Measurements from ENCODE around the gene GJB2. TPM values are rescaled to one million over a fixed set of nuclear protein-coding genes. Genes with fewer than 3 reads are reported as not detected.

The GJB2 gene
- total and polyA plus RNA-seq, 2 experiments from 2014 or later = not detected

DNA sequence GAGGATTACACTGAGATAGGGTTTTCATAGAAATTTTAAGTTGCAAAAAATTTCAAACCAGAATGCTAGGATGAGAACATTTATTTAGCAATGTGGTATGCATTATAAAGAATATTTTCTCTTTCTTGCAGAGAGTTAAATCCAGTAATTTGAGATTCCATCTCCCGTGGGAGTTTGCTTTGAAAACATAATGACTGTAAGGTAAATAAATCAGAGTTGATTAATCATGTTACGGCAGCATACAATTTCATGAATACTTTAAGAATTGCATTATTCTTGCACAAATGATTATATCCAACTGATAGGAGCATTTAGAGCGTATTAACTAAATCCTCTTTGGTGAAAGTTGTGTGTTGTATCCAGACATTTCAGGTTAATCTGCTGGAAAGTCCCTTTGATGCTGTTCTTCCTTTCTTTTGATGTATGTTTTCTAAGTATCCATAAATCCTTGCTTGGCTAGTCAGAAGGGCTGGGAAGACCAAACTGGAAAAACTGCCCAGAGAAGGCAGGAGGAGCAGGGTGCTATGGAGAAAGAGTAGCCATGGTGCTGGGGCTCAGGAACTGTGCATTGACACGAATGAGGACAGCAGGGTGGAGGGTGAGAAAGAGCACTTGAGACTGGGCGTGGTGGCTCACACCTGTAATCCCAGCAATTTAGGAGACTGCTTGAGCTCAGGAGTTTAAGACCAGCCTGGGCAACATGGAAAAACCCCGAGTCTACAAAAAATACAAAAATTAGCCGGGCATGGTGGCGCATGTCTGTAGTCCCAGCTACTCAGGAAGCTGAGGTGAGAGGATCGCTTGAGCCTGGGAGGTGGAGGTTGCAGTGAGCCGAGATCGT, 27.1 kb downstream of the GJB2 start (continued):
- TF ChIP-seq, protein P1, sequence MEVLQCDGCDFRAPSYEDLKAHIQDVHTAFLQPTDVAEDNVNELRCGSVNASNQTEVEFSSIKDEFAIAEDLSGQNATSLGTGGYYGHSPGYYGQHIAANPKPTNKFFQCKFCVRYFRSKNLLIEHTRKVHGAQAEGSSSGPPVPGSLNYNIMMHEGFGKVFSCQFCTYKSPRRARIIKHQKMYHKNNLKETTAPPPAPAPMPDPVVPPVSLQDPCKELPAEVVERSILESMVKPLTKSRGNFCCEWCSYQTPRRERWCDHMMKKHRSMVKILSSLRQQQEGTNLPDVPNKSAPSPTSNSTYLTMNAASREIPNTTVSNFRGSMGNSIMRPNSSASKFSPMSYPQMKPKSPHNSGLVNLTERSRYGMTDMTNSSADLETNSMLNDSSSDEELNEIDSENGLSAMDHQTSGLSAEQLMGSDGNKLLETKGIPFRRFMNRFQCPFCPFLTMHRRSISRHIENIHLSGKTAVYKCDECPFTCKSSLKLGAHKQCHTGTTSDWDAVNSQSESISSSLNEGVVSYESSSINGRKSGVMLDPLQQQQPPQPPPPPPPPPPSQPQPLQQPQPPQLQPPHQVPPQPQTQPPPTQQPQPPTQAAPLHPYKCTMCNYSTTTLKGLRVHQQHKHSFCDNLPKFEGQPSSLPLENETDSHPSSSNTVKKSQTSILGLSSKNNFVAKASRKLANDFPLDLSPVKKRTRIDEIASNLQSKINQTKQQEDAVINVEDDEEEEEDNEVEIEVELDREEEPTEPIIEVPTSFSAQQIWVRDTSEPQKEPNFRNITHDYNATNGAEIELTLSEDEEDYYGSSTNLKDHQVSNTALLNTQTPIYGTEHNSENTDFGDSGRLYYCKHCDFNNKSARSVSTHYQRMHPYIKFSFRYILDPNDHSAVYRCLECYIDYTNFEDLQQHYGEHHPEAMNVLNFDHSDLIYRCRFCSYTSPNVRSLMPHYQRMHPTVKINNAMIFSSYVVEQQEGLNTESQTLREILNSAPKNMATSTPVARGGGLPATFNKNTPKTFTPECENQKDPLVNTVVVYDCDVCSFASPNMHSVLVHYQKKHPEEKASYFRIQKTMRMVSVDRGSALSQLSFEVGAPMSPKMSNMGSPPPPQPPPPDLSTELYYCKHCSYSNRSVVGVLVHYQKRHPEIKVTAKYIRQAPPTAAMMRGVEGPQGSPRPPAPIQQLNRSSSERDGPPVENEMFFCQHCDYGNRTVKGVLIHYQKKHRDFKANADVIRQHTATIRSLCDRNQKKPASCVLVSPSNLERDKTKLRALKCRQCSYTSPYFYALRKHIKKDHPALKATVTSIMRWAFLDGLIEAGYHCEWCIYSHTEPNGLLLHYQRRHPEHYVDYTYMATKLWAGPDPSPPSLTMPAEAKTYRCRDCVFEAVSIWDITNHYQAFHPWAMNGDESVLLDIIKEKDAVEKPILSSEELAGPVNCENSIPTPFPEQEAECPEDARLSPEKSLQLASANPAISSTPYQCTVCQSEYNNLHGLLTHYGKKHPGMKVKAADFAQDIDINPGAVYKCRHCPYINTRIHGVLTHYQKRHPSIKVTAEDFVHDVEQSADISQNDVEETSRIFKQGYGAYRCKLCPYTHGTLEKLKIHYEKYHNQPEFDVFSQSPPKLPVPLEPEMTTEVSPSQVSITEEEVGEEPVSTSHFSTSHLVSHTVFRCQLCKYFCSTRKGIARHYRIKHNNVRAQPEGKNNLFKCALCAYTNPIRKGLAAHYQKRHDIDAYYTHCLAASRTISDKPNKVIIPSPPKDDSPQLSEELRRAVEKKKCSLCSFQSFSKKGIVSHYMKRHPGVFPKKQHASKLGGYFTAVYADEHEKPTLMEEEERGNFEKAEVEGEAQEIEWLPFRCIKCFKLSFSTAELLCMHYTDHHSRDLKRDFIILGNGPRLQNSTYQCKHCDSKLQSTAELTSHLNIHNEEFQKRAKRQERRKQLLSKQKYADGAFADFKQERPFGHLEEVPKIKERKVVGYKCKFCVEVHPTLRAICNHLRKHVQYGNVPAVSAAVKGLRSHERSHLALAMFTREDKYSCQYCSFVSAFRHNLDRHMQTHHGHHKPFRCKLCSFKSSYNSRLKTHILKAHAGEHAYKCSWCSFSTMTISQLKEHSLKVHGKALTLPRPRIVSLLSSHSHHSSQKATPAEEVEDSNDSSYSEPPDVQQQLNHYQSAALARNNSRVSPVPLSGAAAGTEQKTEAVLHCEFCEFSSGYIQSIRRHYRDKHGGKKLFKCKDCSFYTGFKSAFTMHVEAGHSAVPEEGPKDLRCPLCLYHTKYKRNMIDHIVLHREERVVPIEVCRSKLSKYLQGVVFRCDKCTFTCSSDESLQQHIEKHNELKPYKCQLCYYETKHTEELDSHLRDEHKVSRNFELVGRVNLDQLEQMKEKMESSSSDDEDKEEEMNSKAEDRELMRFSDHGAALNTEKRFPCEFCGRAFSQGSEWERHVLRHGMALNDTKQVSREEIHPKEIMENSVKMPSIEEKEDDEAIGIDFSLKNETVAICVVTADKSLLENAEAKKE (CRISPR knock-in tag; IDR thresholded peaks at IDR 0.05) = no peak
- TF ChIP-seq EZH2phosphoT487 (IDR thresholded peaks at IDR 0.05; ENCODE audit: unreplicated experiment) (no peak), NANOG (IDR thresholded peaks at IDR 0.05; ENCODE audit: borderline replicate concordance) (no peak), POLR2AphosphoS5 (IDR thresholded peaks at IDR 0.05; ENCODE audit: low read depth) (no peak), ETS1 (IDR thresholded peaks at IDR 0.05) (no peak)

- DNase-seq (ENCODE audit: low spot score) (no peak), ATAC-seq (peak; percentile 14)
- H4K20me1 ChIP-seq (replicated peaks; ENCODE audit: insufficient read depth) = 0 out of 2 replicates have a peak, but pooled peaks cover 4% of the 10 kb centered on the region
- H3K4me1 ChIP-seq (ENCODE audit: insufficient read depth) = peaks cover 12% of the 10 kb centered on the region
- 0 out of 2 replicates have a peak, but pooled peaks cover 3% of the 10 kb centered on the region for H3F3A ChIP-seq (replicated peaks; ENCODE audit: low read depth)
- H3K4me3 Mint-ChIP-seq = peak overlapping the region; percentile 70
- no peak overlapping the region for H3K27ac ChIP-seq (ENCODE audit: low read depth)
- peak overlapping the region; percentile 64 for H3K4me3 ChIP-seq
- no peak overlapping the region for H3K27ac Mint-ChIP-seq
- H3K9me2 ChIP-seq (ENCODE audit: insufficient read depth) = no peaks in the 10 kb centered on the region
- peak overlapping the region; percentile 84 for H3K4me2 ChIP-seq
- peak overlapping the region; percentile 98 for H2AFZ ChIP-seq
- TF ChIP-seq EZH2 (IDR thresholded peaks at IDR 0.05; ENCODE audit: low read depth, unreplicated experiment) (peak; percentile 75), ZNF331 (CRISPR knock-in tag; IDR thresholded peaks at IDR 0.05; ENCODE audit: low read depth) (no peak), EZH2phosphoT487 (IDR thresholded peaks at IDR 0.05; ENCODE audit: unreplicated experiment) (peak; percentile 33)
- TF ChIP-seq, protein P2, sequence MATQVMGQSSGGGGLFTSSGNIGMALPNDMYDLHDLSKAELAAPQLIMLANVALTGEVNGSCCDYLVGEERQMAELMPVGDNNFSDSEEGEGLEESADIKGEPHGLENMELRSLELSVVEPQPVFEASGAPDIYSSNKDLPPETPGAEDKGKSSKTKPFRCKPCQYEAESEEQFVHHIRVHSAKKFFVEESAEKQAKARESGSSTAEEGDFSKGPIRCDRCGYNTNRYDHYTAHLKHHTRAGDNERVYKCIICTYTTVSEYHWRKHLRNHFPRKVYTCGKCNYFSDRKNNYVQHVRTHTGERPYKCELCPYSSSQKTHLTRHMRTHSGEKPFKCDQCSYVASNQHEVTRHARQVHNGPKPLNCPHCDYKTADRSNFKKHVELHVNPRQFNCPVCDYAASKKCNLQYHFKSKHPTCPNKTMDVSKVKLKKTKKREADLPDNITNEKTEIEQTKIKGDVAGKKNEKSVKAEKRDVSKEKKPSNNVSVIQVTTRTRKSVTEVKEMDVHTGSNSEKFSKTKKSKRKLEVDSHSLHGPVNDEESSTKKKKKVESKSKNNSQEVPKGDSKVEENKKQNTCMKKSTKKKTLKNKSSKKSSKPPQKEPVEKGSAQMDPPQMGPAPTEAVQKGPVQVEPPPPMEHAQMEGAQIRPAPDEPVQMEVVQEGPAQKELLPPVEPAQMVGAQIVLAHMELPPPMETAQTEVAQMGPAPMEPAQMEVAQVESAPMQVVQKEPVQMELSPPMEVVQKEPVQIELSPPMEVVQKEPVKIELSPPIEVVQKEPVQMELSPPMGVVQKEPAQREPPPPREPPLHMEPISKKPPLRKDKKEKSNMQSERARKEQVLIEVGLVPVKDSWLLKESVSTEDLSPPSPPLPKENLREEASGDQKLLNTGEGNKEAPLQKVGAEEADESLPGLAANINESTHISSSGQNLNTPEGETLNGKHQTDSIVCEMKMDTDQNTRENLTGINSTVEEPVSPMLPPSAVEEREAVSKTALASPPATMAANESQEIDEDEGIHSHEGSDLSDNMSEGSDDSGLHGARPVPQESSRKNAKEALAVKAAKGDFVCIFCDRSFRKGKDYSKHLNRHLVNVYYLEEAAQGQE (IDR thresholded peaks at IDR 0.05; ENCODE audit: unreplicated experiment) = no peak
- H3K4me1 Mint-ChIP-seq = peaks cover 4% of the 10 kb centered on the region
- H3K27me3 Mint-ChIP-seq (ENCODE audit: insufficient read depth, low read depth, poor library complexity) = peaks cover 44% of the 10 kb centered on the region
- no peaks in the 10 kb centered on the region; the same call in 2 of the 3 replicates for H3K36me3 Mint-ChIP-seq (ENCODE audit: low read depth)
- peaks cover 63% of the 10 kb centered on the region for H3K27me3 ChIP-seq (ENCODE audit: insufficient read depth)
- H3K79me2 ChIP-seq (replicated peaks; ENCODE audit: insufficient read depth) = no peaks in the 10 kb centered on the region
- no peaks in the 10 kb centered on the region; the same call in 2 of the 3 replicates for H3K9me3 Mint-ChIP-seq
- H3K36me3 ChIP-seq (ENCODE audit: insufficient read depth) = no peaks in the 10 kb centered on the region
Measured at GRCh38 chr13:20161951-20162300, 30.8 kb downstream of the GJB2 start.
